HEK293 (cell line): ENCODE results near the gene DHDH.

Experiments used
- CTCF ChIA-PET: fragments of 350-600 bp; formaldehyde crosslinking; extraction: SDS; loops from one replicate; lab custom pipeline; 2021; ENCODE audit warnings: antibody characterized with exemption; lab: Yijun Ruan, JAX
- POLR2A ChIA-PET: fragments of 300-600 bp; formaldehyde crosslinking; extraction: SDS; loops from one replicate; lab custom pipeline; 2020; ENCODE audit warnings: antibody characterized with exemption, inconsistent platforms; lab: Yijun Ruan, JAX
- H3K27ac ChIP-seq: fragments of 200-500 bp; sonication (Bioruptor generic); 2 replicates; pipeline ENCODE4 v1.5.1; 2014; ENCODE audit warnings: low read depth, low read length, control low read depth, inconsistent platforms; ENCODE audit errors: extremely low read depth
- H3K36me3 ChIP-seq, 2 experiments: fragments of 200-500 bp in 1 of 2; sonication (Bioruptor generic) in 1 of 2; 1 replicate in 1 of 2; 2 replicates in 1 of 2; pipeline ENCODE4 v1.5.1; 2014 to 2017; ENCODE audit warnings: inconsistent platforms in 2 of 2, low read length in 2 of 2; ENCODE audit not compliant: control insufficient read depth in 2 of 2, insufficient read depth in 1 of 2
- H3K4me1 ChIP-seq: fragments of 200-500 bp; sonication (Bioruptor generic); 2 replicates; pipeline ENCODE4 v1.5.1; 2014; ENCODE audit warnings: mild to moderate bottlenecking, low read length, inconsistent platforms; ENCODE audit not compliant: control insufficient read depth, insufficient read depth
- H3K4me3 ChIP-seq: 2 replicates; pipeline ENCODE4 v1.5.1; 2011; ENCODE audit warnings: low read depth, mild to moderate bottlenecking, control low read depth, low read length, moderate library complexity
- H3K9me3 ChIP-seq: fragments of 200-500 bp; sonication (Bioruptor generic); 2 replicates; pipeline ENCODE4 v1.5.1; 2014; ENCODE audit warnings: low read depth, low read length, inconsistent platforms; ENCODE audit not compliant: control insufficient read depth, insufficient read depth
- KLF8 ChIP-seq: fragments of 450-650 bp; formaldehyde crosslinking; IDR thresholded peaks from 2 replicates; pipeline ENCODE4 v1.5.1; 2016; ENCODE audit warnings: missing biosample characterization, missing genetic modification characterization
- KLF9 ChIP-seq: fragments of 450-650 bp; formaldehyde crosslinking; IDR thresholded peaks from 2 replicates; pipeline ENCODE4 v1.5.1; 2016; ENCODE audit warnings: missing biosample characterization, missing genetic modification characterization, low read depth
- RBAK ChIP-seq: fragments of 450-650 bp; formaldehyde crosslinking; IDR thresholded peaks from 2 replicates; pipeline ENCODE4 v1.5.1; 2016; ENCODE audit warnings: missing biosample characterization, missing genetic modification characterization
- REPIN1 ChIP-seq: fragments of 450-650 bp; formaldehyde crosslinking; IDR thresholded peaks from 2 replicates; pipeline ENCODE4 v1.5.1; 2017; ENCODE audit warnings: missing biosample characterization, missing genetic modification characterization, low read depth
- YY1 ChIP-seq: fragments of 450-650 bp; formaldehyde crosslinking; IDR thresholded peaks from 2 replicates; pipeline ENCODE4 v1.5.1; 2018; ENCODE audit warnings: missing biosample characterization, missing genetic modification characterization
- ZFP41 ChIP-seq: fragments of 450-650 bp; formaldehyde crosslinking; IDR thresholded peaks from 2 replicates; pipeline ENCODE4 v1.5.1; 2016; ENCODE audit warnings: missing biosample characterization, missing genetic modification characterization, borderline replicate concordance
- ZNF133 ChIP-seq: fragments of 450-650 bp; formaldehyde crosslinking; IDR thresholded peaks from 2 replicates; pipeline ENCODE4 v1.5.1; 2016; ENCODE audit warnings: missing biosample characterization, missing genetic modification characterization
- ZNF138 ChIP-seq: fragments of 450-650 bp; formaldehyde crosslinking; IDR thresholded peaks from 2 replicates; pipeline ENCODE4 v1.5.1; 2016; ENCODE audit warnings: missing biosample characterization, missing genetic modification characterization, borderline replicate concordance
- ZNF157 ChIP-seq: fragments of 450-650 bp; formaldehyde crosslinking; IDR thresholded peaks from 2 replicates; pipeline ENCODE4 v1.5.1; 2016; ENCODE audit warnings: missing biosample characterization, missing genetic modification characterization
- ZNF248 ChIP-seq: fragments of 450-650 bp; formaldehyde crosslinking; IDR thresholded peaks from 2 replicates; pipeline ENCODE4 v1.5.1; 2017; ENCODE audit warnings: missing biosample characterization, missing genetic modification characterization
- ZNF266 ChIP-seq: fragments of 450-650 bp; formaldehyde crosslinking; IDR thresholded peaks from 2 replicates; pipeline ENCODE4 v1.5.1; 2016; ENCODE audit warnings: missing biosample characterization, missing genetic modification characterization, low read depth
- ZNF302 ChIP-seq: fragments of 450-650 bp; formaldehyde crosslinking; IDR thresholded peaks from 2 replicates; pipeline ENCODE4 v1.5.1; 2016; ENCODE audit warnings: missing biosample characterization, missing genetic modification characterization, low read depth
- ZNF416 ChIP-seq: fragments of 450-650 bp; formaldehyde crosslinking; IDR thresholded peaks from 2 replicates; pipeline ENCODE4 v1.5.1; 2016; ENCODE audit warnings: missing biosample characterization, missing genetic modification characterization
- ZNF596 ChIP-seq: fragments of 450-650 bp; IDR thresholded peaks from 2 replicates; pipeline ENCODE4 v1.5.0; 2018; ENCODE audit warnings: missing biosample characterization, mild to moderate bottlenecking, missing genetic modification characterization, moderate library complexity
- ZNF600 ChIP-seq: fragments of 450-650 bp; formaldehyde crosslinking; IDR thresholded peaks from 2 replicates; pipeline ENCODE4 v1.5.1; 2016; ENCODE audit warnings: missing biosample characterization, missing genetic modification characterization
- ZNF610 ChIP-seq: fragments of 450-650 bp; formaldehyde crosslinking; IDR thresholded peaks from 2 replicates; pipeline ENCODE4 v1.5.1; 2016; ENCODE audit warnings: missing biosample characterization, missing genetic modification characterization, borderline replicate concordance
- ZNF639 ChIP-seq: fragments of 450-650 bp; formaldehyde crosslinking; IDR thresholded peaks from 2 replicates; pipeline ENCODE4 v1.5.1; 2016; ENCODE audit warnings: missing biosample characterization, missing genetic modification characterization
- ZNF660 ChIP-seq: fragments of 450-650 bp; IDR thresholded peaks from 2 replicates; pipeline ENCODE4 v1.5.1; 2018; ENCODE audit warnings: missing biosample characterization, mild to moderate bottlenecking, missing genetic modification characterization
- ZNF701 ChIP-seq: fragments of 450-650 bp; formaldehyde crosslinking; IDR thresholded peaks from 2 replicates; pipeline ENCODE4 v1.5.1; 2016; ENCODE audit warnings: missing biosample characterization, missing genetic modification characterization
- ZNF704 ChIP-seq: fragments of 450-650 bp; formaldehyde crosslinking; IDR thresholded peaks from 2 replicates; pipeline ENCODE4 v1.5.1; 2016; ENCODE audit warnings: missing biosample characterization, missing genetic modification characterization
- ZNF776 ChIP-seq: fragments of 450-650 bp; formaldehyde crosslinking; IDR thresholded peaks from 2 replicates; pipeline ENCODE4 v1.5.0; 2017; ENCODE audit warnings: missing biosample characterization, missing genetic modification characterization, borderline replicate concordance
- ZNF830 ChIP-seq: fragments of 450-650 bp; IDR thresholded peaks from 2 replicates; pipeline ENCODE4 v1.5.0; 2018; ENCODE audit warnings: missing biosample characterization, missing genetic modification characterization, low read depth, mild to moderate bottlenecking, moderate library complexity
- ZSCAN23 ChIP-seq: fragments of 450-650 bp; formaldehyde crosslinking; IDR thresholded peaks from 2 replicates; pipeline ENCODE4 v1.5.1; 2016; ENCODE audit warnings: missing biosample characterization, missing genetic modification characterization
- TF ChIP-seq, protein P1 (sequence below): fragments of 450-650 bp; formaldehyde crosslinking; IDR thresholded peaks from 2 replicates; pipeline ENCODE4 v1.5.1; 2017; ENCODE audit warnings: missing biosample characterization, missing genetic modification characterization
- TF ChIP-seq, protein P2 (sequence below): fragments of 450-650 bp; formaldehyde crosslinking; IDR thresholded peaks from 2 replicates; pipeline ENCODE4 v1.5.1; 2016; ENCODE audit warnings: missing biosample characterization, missing genetic modification characterization
- TF ChIP-seq, protein P3 (sequence below): fragments of 450-650 bp; formaldehyde crosslinking; IDR thresholded peaks from 2 replicates; pipeline ENCODE4 v1.5.1; 2017; ENCODE audit warnings: missing biosample characterization, missing genetic modification characterization
- TF ChIP-seq, protein P4 (sequence below): fragments of 450-650 bp; formaldehyde crosslinking; IDR thresholded peaks from 2 replicates; pipeline ENCODE4 v1.5.1; 2017; ENCODE audit warnings: missing biosample characterization, missing genetic modification characterization

The DHDH gene

DNA sequence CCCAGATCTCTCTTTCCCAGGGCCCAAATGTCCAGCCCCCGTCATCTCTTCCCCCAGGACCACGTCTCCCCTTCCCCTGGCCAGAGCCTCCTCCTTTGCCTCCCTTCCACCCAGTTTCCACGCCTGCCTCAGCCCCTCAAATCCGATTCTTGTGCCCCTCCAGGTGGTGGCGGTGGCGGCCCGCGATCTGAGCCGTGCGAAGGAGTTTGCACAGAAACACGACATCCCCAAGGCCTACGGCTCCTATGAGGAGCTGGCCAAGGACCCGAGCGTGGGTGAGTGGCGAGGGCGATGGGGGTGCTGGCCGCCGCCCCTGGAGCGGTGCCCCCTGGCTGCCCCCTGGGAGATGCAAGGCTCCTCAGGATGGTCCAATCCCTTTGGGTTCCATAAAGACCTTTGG is 1.3 kb downstream of the DHDH start:
- TF ChIP-seq REPIN1 (tag by site-specific recombination) (no peak), ZNF660 (tag by site-specific recombination) (no peak), RBAK (tag by site-specific recombination) (no peak), ZNF600 (tag by site-specific recombination) (no peak), ZNF133 (no peak), ZNF302 (tag by site-specific recombination) (no peak), ZFP41 (no peak), ZNF596 (tag by site-specific recombination) (no peak), KLF9 (tag by site-specific recombination) (no peak), ZNF610 (tag by site-specific recombination) (no peak), ZNF704 (no peak), ZSCAN23 (no peak), ZNF416 (no peak), ZNF248 (tag by site-specific recombination) (no peak), ZNF776 (no peak), ZNF830 (tag by site-specific recombination) (no peak)
- TF ChIP-seq, protein P1, sequence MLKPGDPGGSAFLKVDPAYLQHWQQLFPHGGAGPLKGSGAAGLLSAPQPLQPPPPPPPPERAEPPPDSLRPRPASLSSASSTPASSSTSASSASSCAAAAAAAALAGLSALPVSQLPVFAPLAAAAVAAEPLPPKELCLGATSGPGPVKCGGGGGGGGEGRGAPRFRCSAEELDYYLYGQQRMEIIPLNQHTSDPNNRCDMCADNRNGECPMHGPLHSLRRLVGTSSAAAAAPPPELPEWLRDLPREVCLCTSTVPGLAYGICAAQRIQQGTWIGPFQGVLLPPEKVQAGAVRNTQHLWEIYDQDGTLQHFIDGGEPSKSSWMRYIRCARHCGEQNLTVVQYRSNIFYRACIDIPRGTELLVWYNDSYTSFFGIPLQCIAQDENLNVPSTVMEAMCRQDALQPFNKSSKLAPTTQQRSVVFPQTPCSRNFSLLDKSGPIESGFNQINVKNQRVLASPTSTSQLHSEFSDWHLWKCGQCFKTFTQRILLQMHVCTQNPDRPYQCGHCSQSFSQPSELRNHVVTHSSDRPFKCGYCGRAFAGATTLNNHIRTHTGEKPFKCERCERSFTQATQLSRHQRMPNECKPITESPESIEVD: no peak
- TF ChIP-seq, protein P2, sequence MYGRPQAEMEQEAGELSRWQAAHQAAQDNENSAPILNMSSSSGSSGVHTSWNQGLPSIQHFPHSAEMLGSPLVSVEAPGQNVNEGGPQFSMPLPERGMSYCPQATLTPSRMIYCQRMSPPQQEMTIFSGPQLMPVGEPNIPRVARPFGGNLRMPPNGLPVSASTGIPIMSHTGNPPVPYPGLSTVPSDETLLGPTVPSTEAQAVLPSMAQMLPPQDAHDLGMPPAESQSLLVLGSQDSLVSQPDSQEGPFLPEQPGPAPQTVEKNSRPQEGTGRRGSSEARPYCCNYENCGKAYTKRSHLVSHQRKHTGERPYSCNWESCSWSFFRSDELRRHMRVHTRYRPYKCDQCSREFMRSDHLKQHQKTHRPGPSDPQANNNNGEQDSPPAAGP (tag by site-specific recombination): no peak
- Histone ChIP-seq H3K9me3 (no peaks in the 10 kb centered on the region), H3K4me3 (no peak overlapping the region), H3K27ac (no peak overlapping the region), H3K4me1 (peaks cover 3% of the 10 kb centered on the region; the same call in 1 of the 2 replicates), H3K36me3 (peaks cover 0 to 3% of the 10 kb centered on the region in 2 experiments; a peak in 1 of 3 replicates)
- CTCF ChIA-PET: interaction anchor here (0.7 kb wide), 1 partner anchor 139 kb away, joined by 4 read pairs; no protein-coding TSS in a partner anchor
- POLR2A ChIA-PET: no interaction called here

DNA sequence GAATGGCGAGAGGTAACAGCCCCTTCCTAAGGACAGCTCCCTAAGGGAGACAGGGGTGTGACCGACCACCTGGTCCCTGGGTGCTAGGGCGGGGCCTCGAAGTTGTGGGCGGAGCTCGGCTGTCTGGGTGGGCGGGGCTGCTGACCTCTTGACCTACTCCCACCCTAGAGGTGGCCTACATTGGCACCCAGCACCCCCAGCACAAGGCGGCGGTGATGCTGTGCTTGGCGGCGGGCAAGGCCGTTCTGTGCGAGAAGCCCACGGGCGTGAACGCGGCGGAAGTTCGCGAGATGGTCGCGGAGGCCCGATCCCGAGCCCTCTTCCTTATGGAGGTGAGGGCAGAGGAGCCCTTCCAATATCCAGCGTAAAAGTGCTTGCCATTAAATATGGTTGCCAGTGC is 2.4 kb downstream of the DHDH start:
- POLR2A ChIA-PET: interaction anchor here (0.7 kb wide), 2 partner anchors 99 to 640 kb away, joined by 3 read pairs; no protein-coding TSS in a partner anchor
- CTCF ChIA-PET: interaction anchor here (0.5 to 1.0 kb wide), 3 partner anchors 93 to 606 kb away, joined by 3 to 4 read pairs (median 3); no protein-coding TSS in a partner anchor
- H3K36me3 ChIP-seq: peaks cover 0 to 8% of the 10 kb centered on the region in 2 experiments; a peak in 2 of 3 replicates
- peak; percentile 26; the same call in 1 of the 2 replicates for TF ChIP-seq KLF8 (tag by site-specific recombination)
- TF ChIP-seq ZNF701 (tag by site-specific recombination): no peak
- no peak for TF ChIP-seq ZNF639
- no peak for TF ChIP-seq ZNF266
- no peak for TF ChIP-seq ZNF138 (tag by site-specific recombination)
- TF ChIP-seq YY1 (tag by site-specific recombination): no peak
- TF ChIP-seq, protein P3, sequence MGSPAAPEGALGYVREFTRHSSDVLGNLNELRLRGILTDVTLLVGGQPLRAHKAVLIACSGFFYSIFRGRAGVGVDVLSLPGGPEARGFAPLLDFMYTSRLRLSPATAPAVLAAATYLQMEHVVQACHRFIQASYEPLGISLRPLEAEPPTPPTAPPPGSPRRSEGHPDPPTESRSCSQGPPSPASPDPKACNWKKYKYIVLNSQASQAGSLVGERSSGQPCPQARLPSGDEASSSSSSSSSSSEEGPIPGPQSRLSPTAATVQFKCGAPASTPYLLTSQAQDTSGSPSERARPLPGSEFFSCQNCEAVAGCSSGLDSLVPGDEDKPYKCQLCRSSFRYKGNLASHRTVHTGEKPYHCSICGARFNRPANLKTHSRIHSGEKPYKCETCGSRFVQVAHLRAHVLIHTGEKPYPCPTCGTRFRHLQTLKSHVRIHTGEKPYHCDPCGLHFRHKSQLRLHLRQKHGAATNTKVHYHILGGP (tag by site-specific recombination): no peak
- TF ChIP-seq, protein P4, sequence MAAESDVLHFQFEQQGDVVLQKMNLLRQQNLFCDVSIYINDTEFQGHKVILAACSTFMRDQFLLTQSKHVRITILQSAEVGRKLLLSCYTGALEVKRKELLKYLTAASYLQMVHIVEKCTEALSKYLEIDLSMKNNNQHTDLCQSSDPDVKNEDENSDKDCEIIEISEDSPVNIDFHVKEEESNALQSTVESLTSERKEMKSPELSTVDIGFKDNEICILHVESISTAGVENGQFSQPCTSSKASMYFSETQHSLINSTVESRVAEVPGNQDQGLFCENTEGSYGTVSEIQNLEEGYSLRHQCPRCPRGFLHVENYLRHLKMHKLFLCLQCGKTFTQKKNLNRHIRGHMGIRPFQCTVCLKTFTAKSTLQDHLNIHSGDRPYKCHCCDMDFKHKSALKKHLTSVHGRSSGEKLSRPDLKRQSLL (tag by site-specific recombination): no peak
- TF ChIP-seq ZNF157 (tag by site-specific recombination): no peak
- TF ChIP-seq, protein P1: no peak

More for the DNA sequence above, 2.4 kb downstream of the DHDH start:
- no peaks in the 10 kb centered on the region; the same call in 1 of the 2 replicates for H3K9me3 ChIP-seq
- no peak overlapping the region for H3K4me3 ChIP-seq
- H3K4me1 ChIP-seq: peaks cover 3% of the 10 kb centered on the region; the same call in 1 of the 2 replicates
- no peak overlapping the region for H3K27ac ChIP-seq
